Neural crest cell (in vitro differentiated cells): ENCODE measurements around the gene SYP. TPM values are rescaled to one million over a fixed set of nuclear protein-coding genes. Genes with fewer than 3 reads are reported as not detected.

Source experiments
- DNase-seq: peaks from one replicate; pipeline ENCODE4 v3.0.0; 2021; ENCODE audit warnings: low read depth, mixed read lengths, low spot score
- H3K27ac Mint-ChIP-seq: one replicate; pipeline ENCODE4 v1.8.0; 2021; ENCODE audit warnings: mild to moderate bottlenecking, mixed read lengths; ENCODE audit not compliant: unreplicated experiment
- H3K27me3 Mint-ChIP-seq: 2 replicates; pipeline ENCODE4 v1.8.0; 2021; ENCODE audit warnings: low read depth, mild to moderate bottlenecking, mixed read lengths
- H3K36me3 Mint-ChIP-seq: 2 replicates; pipeline ENCODE4 v1.8.0; 2021; ENCODE audit warnings: low read depth, mild to moderate bottlenecking, mixed read lengths
- H3K4me1 Mint-ChIP-seq: 2 replicates; pipeline ENCODE4 v1.8.0; 2021; ENCODE audit warnings: mixed read lengths
- H3K4me3 Mint-ChIP-seq: one replicate; pipeline ENCODE4 v1.8.0; 2021; ENCODE audit warnings: mild to moderate bottlenecking, mixed read lengths
- H3K9me3 Mint-ChIP-seq: 2 replicates; pipeline ENCODE4 v1.8.0; 2021; ENCODE audit warnings: mixed read lengths
- total RNA-seq: library from RNA; stranded (reverse); gene quantifications from 2 replicates; pipeline ENCODE4 v1.2.1, GENCODE V29; 2021
- TF ChIP-seq, protein P1 (sequence below): fragments of 200-600 bp; sonication (generic); conservative IDR thresholded peaks from 2 replicates; pipeline ENCODE4 v1.5.0; 2021; ENCODE audit warnings: antibody characterized with exemption, mild to moderate bottlenecking

SYP gene
- total RNA-seq, 1 donor from 2014 or later, result 10.2 TPM

DNA sequence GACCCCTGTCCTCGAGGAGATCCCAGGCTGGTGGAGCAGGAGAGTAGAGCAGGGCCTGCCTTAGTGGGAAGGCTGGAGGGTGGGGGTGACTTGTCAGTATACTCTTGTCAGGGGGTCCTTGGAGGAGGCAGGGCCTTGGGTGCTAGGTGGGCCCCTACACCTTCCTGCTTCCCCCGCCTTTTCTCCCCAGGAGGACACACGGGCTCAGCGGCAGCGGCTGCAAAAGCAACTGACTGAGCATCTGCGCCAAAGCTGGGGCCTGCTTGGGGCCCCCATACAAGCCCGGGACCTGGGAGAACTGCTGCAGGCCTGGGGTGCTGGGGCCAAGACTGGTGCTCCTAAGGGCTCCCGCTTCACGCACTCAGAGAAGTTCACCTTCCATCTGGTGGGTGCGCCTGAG is 46.5 kb upstream of the SYP start:
- H3K4me3 Mint-ChIP-seq, result no peak overlapping the region
- H3K9me3 Mint-ChIP-seq, result no peaks in the 10 kb centered on the region
- TF ChIP-seq, protein P1, sequence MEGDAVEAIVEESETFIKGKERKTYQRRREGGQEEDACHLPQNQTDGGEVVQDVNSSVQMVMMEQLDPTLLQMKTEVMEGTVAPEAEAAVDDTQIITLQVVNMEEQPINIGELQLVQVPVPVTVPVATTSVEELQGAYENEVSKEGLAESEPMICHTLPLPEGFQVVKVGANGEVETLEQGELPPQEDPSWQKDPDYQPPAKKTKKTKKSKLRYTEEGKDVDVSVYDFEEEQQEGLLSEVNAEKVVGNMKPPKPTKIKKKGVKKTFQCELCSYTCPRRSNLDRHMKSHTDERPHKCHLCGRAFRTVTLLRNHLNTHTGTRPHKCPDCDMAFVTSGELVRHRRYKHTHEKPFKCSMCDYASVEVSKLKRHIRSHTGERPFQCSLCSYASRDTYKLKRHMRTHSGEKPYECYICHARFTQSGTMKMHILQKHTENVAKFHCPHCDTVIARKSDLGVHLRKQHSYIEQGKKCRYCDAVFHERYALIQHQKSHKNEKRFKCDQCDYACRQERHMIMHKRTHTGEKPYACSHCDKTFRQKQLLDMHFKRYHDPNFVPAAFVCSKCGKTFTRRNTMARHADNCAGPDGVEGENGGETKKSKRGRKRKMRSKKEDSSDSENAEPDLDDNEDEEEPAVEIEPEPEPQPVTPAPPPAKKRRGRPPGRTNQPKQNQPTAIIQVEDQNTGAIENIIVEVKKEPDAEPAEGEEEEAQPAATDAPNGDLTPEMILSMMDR, result no peak
- DNase-seq, result no peak
- no peaks in the 10 kb centered on the region for H3K4me1 Mint-ChIP-seq
- H3K27me3 Mint-ChIP-seq, result no peaks in the 10 kb centered on the region
- no peak overlapping the region for H3K27ac Mint-ChIP-seq
- H3K36me3 Mint-ChIP-seq, result peaks cover 6% of the 10 kb centered on the region

DNA sequence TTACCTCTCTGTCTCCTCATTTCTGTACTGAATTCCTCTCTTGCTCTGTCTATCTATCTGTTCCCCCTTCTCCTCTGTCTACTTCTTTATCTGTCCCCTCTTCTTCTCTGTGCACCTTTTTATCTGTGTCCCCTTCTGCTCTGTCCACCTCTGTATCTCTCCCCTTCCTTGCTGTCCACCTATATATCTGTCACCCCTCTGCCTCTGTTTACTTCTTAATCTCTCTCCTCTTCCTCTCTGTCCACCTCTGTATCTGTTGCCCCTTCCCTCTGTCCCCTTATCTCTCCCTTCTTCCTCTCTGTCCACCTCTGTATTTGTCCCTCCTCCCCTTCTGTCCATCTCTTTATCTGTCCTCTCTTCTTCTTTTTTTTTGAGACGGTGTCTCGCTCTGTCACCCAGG is 44.2 kb upstream of the SYP start:
- Mint-ChIP-seq H3K4me1 (no peaks in the 10 kb centered on the region), H3K27ac (no peak overlapping the region), H3K27me3 (no peaks in the 10 kb centered on the region), H3K9me3 (no peaks in the 10 kb centered on the region), H3K36me3 (peaks cover 3% of the 10 kb centered on the region), H3K4me3 (no peak overlapping the region)
- DNase-seq, result no peak
- TF ChIP-seq, protein P1, result no peak

DNA sequence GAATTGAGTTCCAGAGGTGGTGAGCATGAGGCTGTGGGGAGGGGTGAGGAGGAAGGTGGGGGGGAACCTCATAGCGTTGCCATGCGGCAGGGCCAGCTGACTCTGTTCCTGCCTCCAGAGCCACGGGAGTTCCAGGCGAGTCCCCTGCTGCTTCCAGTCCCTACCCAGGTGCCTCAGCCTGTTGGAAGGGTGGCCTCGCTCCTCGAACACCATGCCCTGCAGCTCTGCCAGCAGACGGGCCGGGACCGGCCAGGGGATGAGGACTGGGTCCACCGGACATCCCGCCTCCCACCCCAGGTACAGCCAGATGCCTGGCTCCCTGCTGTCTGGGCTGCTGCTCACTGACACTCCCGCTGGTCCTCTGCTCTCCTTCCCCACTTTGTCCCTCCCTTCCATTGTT is 43.2 kb upstream of the SYP start:
- Mint-ChIP-seq H3K4me1 (no peaks in the 10 kb centered on the region), H3K9me3 (no peaks in the 10 kb centered on the region), H3K27ac (no peak overlapping the region), H3K4me3 (no peak overlapping the region), H3K27me3 (no peaks in the 10 kb centered on the region), H3K36me3 (peaks cover 3% of the 10 kb centered on the region)
- TF ChIP-seq, protein P1, result no peak
- no peak for DNase-seq

DNA sequence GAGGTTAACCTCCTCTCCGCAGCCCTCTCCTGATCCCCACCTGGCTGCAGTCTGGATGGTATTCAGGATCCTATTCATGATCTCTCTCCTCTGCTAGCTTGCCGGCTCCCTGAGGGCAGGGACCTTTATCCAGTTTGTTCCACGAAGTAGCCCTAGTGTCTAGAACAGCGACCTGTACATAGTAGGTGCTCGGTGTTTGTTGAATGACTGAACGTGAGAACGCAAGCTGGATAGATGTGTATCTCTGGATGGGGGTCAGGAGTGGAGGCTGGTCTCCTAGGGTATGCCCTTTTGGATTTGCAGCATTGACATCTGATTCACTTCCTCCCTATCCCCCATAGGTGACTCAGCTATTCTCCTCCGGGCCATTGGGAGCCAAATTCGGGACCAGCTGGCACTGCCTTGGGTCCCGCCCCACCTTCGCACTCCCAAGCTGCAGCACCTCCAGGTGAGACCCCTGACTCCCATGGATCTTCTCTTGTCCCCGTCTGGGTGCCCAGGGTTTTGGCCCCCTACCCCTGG is 42.6 kb upstream of the SYP start:
- H3K27me3 Mint-ChIP-seq, result no peaks in the 10 kb centered on the region
- H3K4me3 Mint-ChIP-seq, result no peak overlapping the region
- peaks cover 3% of the 10 kb centered on the region for H3K36me3 Mint-ChIP-seq
- TF ChIP-seq, protein P1, result no peak
- H3K9me3 Mint-ChIP-seq, result no peaks in the 10 kb centered on the region
- no peak overlapping the region for H3K27ac Mint-ChIP-seq
- no peaks in the 10 kb centered on the region for H3K4me1 Mint-ChIP-seq
- DNase-seq, result no peak

DNA sequence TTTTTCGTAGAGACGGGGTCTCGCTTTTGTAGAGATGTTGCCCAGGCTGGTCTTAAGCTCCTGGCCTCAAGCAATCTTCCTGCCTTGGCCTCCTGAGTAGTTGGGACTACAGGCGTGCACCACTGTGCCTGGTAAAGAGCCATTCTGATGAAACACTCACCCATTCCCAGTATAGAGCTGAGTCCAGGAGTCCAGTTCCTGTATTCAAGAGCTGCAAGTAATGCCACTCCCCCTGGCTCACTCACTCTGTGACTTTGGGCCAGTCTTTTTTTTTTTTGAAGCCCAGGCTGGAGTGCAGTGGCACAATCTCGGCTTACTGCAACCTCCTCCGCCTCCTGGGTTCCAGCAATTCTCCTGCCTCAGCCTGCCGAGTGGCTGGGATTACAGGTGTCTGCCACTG is 38.7 kb upstream of the SYP start:
- TF ChIP-seq, protein P1, result no peak
- no peak overlapping the region for H3K27ac Mint-ChIP-seq

More for the DNA sequence above, 38.7 kb upstream of the SYP start:
- Mint-ChIP-seq H3K9me3 (no peaks in the 10 kb centered on the region), H3K4me1 (peaks cover 10% of the 10 kb centered on the region), H3K27me3 (no peaks in the 10 kb centered on the region), H3K36me3 (peaks cover 2% of the 10 kb centered on the region), H3K4me3 (no peak overlapping the region)
- DNase-seq, result no peak
